HG02588 (cell line): ENCODE results near the gene AHCYL2.
"Not testable (repeated sequence)": the region's sequence is repeated elsewhere in the genome, so short reads cannot be mapped to it uniquely, and the experiment has no call there.

Source experiments
- ATAC-seq: cut with Tn5 transposase; IDR thresholded peaks from one replicate; pipeline ENCODE4 v1.9.1; 2021; ENCODE audit warnings: mild to moderate bottlenecking, moderate library complexity; ENCODE audit not compliant: unreplicated experiment

AHCYL2 gene

GRCh38 chr7:129240119-129240820, 15.4 kb downstream of the AHCYL2 start:
- ATAC-seq, result no peak

- no peak for ATAC-seq
Observed at GRCh38 chr7:129244220-129244619, 19.4 kb downstream of the AHCYL2 start.

GRCh38 chr7:129245533-129245932, 20.7 kb downstream of the AHCYL2 start:
- no peak for ATAC-seq

- no peak for ATAC-seq
Observed at GRCh38 chr7:129247087-129247486, 22.3 kb downstream of the AHCYL2 start.

GRCh38 chr7:129252128-129252527, 27.3 kb downstream of the AHCYL2 start:
- no peak for ATAC-seq

- not testable (repeated sequence) for ATAC-seq
Observed at GRCh38 chr7:129252603-129253002, 27.8 kb downstream of the AHCYL2 start.

GRCh38 chr7:129255800-129256199, 31.0 kb downstream of the AHCYL2 start:
- no peak for ATAC-seq

GRCh38 chr7:129256221-129256620, 31.4 kb downstream of the AHCYL2 start:
- no peak for ATAC-seq

GRCh38 chr7:129257168-129257567, 32.3 kb downstream of the AHCYL2 start:
- no peak for ATAC-seq

GRCh38 chr7:129258649-129259389, 34.0 kb downstream of the AHCYL2 start:
- ATAC-seq, result no peak

GRCh38 chr7:129262324-129262723, 37.5 kb downstream of the AHCYL2 start:
- no peak for ATAC-seq

- no peak for ATAC-seq
Observed at GRCh38 chr7:129263168-129263567, 38.3 kb downstream of the AHCYL2 start.

GRCh38 chr7:129264534-129264933, 39.7 kb downstream of the AHCYL2 start:
- ATAC-seq, result no peak

GRCh38 chr7:129265328-129265727, 40.5 kb downstream of the AHCYL2 start:
- no peak for ATAC-seq

GRCh38 chr7:129266181-129266580, 41.4 kb downstream of the AHCYL2 start:
- ATAC-seq, result no peak

GRCh38 chr7:129270077-129270476, 45.2 kb downstream of the AHCYL2 start:
- ATAC-seq, result no peak

GRCh38 chr7:129271500-129272355, 46.9 kb downstream of the AHCYL2 start:
- ATAC-seq, result no peak

- ATAC-seq, result no peak
Observed at GRCh38 chr7:129273936-129274335, 49.1 kb downstream of the AHCYL2 start.

GRCh38 chr7:129277629-129278028, 52.8 kb downstream of the AHCYL2 start:
- no peak for ATAC-seq

- ATAC-seq, result no peak
Observed at GRCh38 chr7:129278688-129279087, 53.9 kb downstream of the AHCYL2 start.

GRCh38 chr7:129279757-129280156, 54.9 kb downstream of the AHCYL2 start:
- no peak for ATAC-seq
